HCT116 (cell line): Measurements from ENCODE around the gene ZIC5. TPM values are rescaled to one million over a fixed set of nuclear protein-coding genes. Genes with fewer than 3 reads are reported as not detected.

Experiments
- ATAC-seq: fragments of 200-7000 bp; cut with Tn5 transposase; 2 replicates; pipeline ENCODE4 v1.9.1; 2020; ENCODE audit warnings: mild to moderate bottlenecking, moderate library complexity
- BruUV-seq: library from RNA; stranded (reverse); fragments of 400-500 nt; replicated peaks from 2 replicates; lab custom pipeline; 2021; lab: Mats Ljungman, UMichigan
- CTCF ChIA-PET: fragments of 300-600 bp; sonication (Branson Sonifier 250); formaldehyde crosslinking; loops from one replicate; lab custom pipeline; 2021; ENCODE audit warnings: antibody characterized with exemption; lab: Charles Lee
- POLR2A ChIA-PET: fragments of 300-600, 350-600 bp; sonication (Branson Sonifier 250); formaldehyde crosslinking; loops from one replicate; lab custom pipeline; 2021; ENCODE audit warnings: antibody characterized with exemption; lab: Charles Lee
- RAD21 ChIA-PET, 2 experiments: fragments of 300-600 bp; sonication (Branson Sonifier 250); formaldehyde crosslinking; loops; one replicate each; lab custom pipeline; 2023; ENCODE audit warnings: low total read pairs in 2 of 2; ENCODE audit not compliant: uncharacterized antibody in 2 of 2, unreplicated experiment in 2 of 2, low non-redundant PET in 1 of 2; lab: Charles Lee
- DNase-seq: peaks from one replicate; pipeline ENCODE4 v3.0.0-alpha.2; 2010; ENCODE audit warnings: low read depth, low spot score
- H2AFZ ChIP-seq: fragments of 200-600 bp; shearing (Covaris generic), sonication (generic); 2 replicates; pipeline ENCODE4 v1.6.1; 2017; ENCODE audit warnings: low read depth, mixed run types, mixed read lengths, antibody characterized with exemption, low read length; ENCODE audit not compliant: poor library complexity, severe bottlenecking
- H3K27ac ChIP-seq: 2 replicates; pipeline ENCODE4 v1.5.1; 2012; ENCODE audit warnings: low read depth, low read length
- H3K27me3 ChIP-seq: fragments of 200-600 bp; sonication (generic); 2 replicates; pipeline ENCODE4 v1.6.1; 2016; ENCODE audit warnings: mixed run types, low read length, mixed read lengths; ENCODE audit not compliant: insufficient read depth
- H3K36me3 ChIP-seq, 2 experiments: fragments of 200-500 bp in 1 of 2; fragments of 200-600 bp in 1 of 2; sonication (Bioruptor generic) in 1 of 2; sonication (generic) in 1 of 2; 2 replicates each; pipeline versions ENCODE4 v1.5.1 to v1.6.1; 2014 to 2016; ENCODE audit warnings: low read length in 2 of 2, inconsistent platforms in 1 of 2, mixed read lengths in 1 of 2, mixed run types in 1 of 2; ENCODE audit not compliant: insufficient read depth in 2 of 2, control insufficient read depth in 1 of 2
- H3K4me1 ChIP-seq, 2 experiments: fragments of 200-600 bp in 1 of 2; sonication (generic) in 1 of 2; 2 replicates each; pipeline versions ENCODE4 v1.5.1 to v1.6.1; 2012 to 2017; ENCODE audit warnings: low read length in 2 of 2, inconsistent platforms in 1 of 2, mild to moderate bottlenecking in 1 of 2, mixed read lengths in 1 of 2, mixed run types in 1 of 2, moderate library complexity in 1 of 2; ENCODE audit not compliant: insufficient read depth in 2 of 2, control insufficient read depth in 1 of 2
- H3K4me2 ChIP-seq: fragments of 200-600 bp; sonication (generic); 2 replicates; pipeline ENCODE4 v1.6.1; 2017; ENCODE audit warnings: mixed run types, low read length, mixed read lengths
- H3K4me3 ChIP-seq, 2 experiments: fragments of 200-600 bp in 1 of 2; sonication (generic) in 1 of 2; replicated peaks in 1 of 2; 2 replicates each; pipeline ENCODE4 v1.5.1; 2011 to 2016; ENCODE audit warnings: low read length in 2 of 2, control low read depth in 1 of 2, low read depth in 1 of 2, mild to moderate bottlenecking in 1 of 2, mixed read lengths in 1 of 2, mixed run types in 1 of 2
- H3K79me2 ChIP-seq: fragments of 200-600 bp; sonication (generic); 2 replicates; pipeline ENCODE4 v1.6.1; 2017; ENCODE audit warnings: mild to moderate bottlenecking, mixed run types, low read length, moderate library complexity, mixed read lengths; ENCODE audit not compliant: insufficient read depth
- H3K9ac ChIP-seq: fragments of 200-600 bp; sonication (generic); 2 replicates; pipeline ENCODE4 v1.6.1; 2016; ENCODE audit warnings: low read length, mixed read lengths
- H3K9me2 ChIP-seq: fragments of 200-600 bp; sonication (generic), shearing (Covaris generic); 2 replicates; pipeline ENCODE4 v1.6.1; 2017; ENCODE audit warnings: mixed run types, mild to moderate bottlenecking, moderate library complexity; ENCODE audit not compliant: insufficient read depth
- H3K9me3 ChIP-seq, 2 experiments: fragments of 200-500 bp in 1 of 2; fragments of 200-600 bp in 1 of 2; sonication (Bioruptor generic) in 1 of 2; sonication (generic) in 1 of 2; 2 replicates each; pipeline ENCODE4 v1.6.1; 2014 to 2017; ENCODE audit warnings: low read length in 2 of 2, mixed read lengths in 2 of 2, inconsistent platforms in 1 of 2, low read depth in 1 of 2, mild to moderate bottlenecking in 1 of 2, mixed run types in 1 of 2, moderate library complexity in 1 of 2; ENCODE audit not compliant: control insufficient read depth in 1 of 2, insufficient read depth in 1 of 2
- H4K20me1 ChIP-seq: fragments of 200-600 bp; sonication (generic), shearing (Covaris generic); 2 replicates; pipeline ENCODE4 v1.6.1; 2017; ENCODE audit warnings: mixed run types, mild to moderate bottlenecking, moderate library complexity; ENCODE audit not compliant: insufficient read depth
- CBX3 ChIP-seq: IDR thresholded peaks from 2 replicates; pipeline ENCODE4 v1.6.1; 2012; ENCODE audit warnings: low read depth
- CEBPB ChIP-seq: IDR thresholded peaks from 2 replicates; pipeline ENCODE4 v1.6.1; 2012; ENCODE audit warnings: low read depth
- EGR1 ChIP-seq: IDR thresholded peaks from 2 replicates; pipeline ENCODE4 v1.6.1; 2012; ENCODE audit warnings: low read depth
- ELF1 ChIP-seq: IDR thresholded peaks from 2 replicates; pipeline ENCODE4 v1.6.1; 2012; ENCODE audit warnings: low read depth, borderline replicate concordance
- EZH2 ChIP-seq: fragments of 200-600 bp; sonication (generic); IDR thresholded peaks from 2 replicates; pipeline ENCODE4 v1.6.1; 2017; ENCODE audit warnings: antibody characterized with exemption, mixed run types
- POLR2A ChIP-seq: IDR thresholded peaks from 2 replicates; pipeline ENCODE4 v1.7.0; 2011; ENCODE audit warnings: borderline replicate concordance; ENCODE audit not compliant: insufficient read depth, insufficient read length; ENCODE audit errors: extremely low read depth
- POLR2AphosphoS5 ChIP-seq: IDR thresholded peaks from 2 replicates; pipeline ENCODE4 v1.6.1; 2011; ENCODE audit warnings: mild to moderate bottlenecking, low read depth, low read length, moderate library complexity
- REST ChIP-seq: IDR thresholded peaks from 2 replicates; pipeline ENCODE4 v1.6.1; 2012; ENCODE audit warnings: low read depth
- SIN3A ChIP-seq: IDR thresholded peaks from 2 replicates; pipeline ENCODE4 v1.6.1; 2012; ENCODE audit warnings: low read depth
- SP1 ChIP-seq: IDR thresholded peaks from 2 replicates; pipeline ENCODE4 v1.6.1; 2012; ENCODE audit warnings: low read depth
- SRF ChIP-seq: IDR thresholded peaks from 2 replicates; pipeline ENCODE4 v1.6.1; 2012; ENCODE audit warnings: low read depth
- TCF7L2 ChIP-seq: IDR thresholded peaks from 2 replicates; pipeline ENCODE4 v1.7.0; 2011; ENCODE audit warnings: borderline replicate concordance, inconsistent platforms; ENCODE audit not compliant: insufficient read depth, insufficient read length; ENCODE audit errors: extremely low read depth
- ZBTB33 ChIP-seq: IDR thresholded peaks from 2 replicates; pipeline ENCODE4 v1.6.1; 2011; ENCODE audit warnings: mild to moderate bottlenecking, low read length, moderate library complexity; ENCODE audit not compliant: insufficient replicate concordance; ENCODE audit errors: extremely low read depth
- ZFX ChIP-seq: fragments of 450-650 bp; IDR thresholded peaks from 2 replicates; pipeline ENCODE4 v1.6.1; 2017
- ZNF274 ChIP-seq: fragments of 200-500 bp; sonication (Bioruptor generic); IDR thresholded peaks from 2 replicates; pipeline ENCODE4 v1.6.1; 2014; ENCODE audit warnings: mild to moderate bottlenecking, low read depth, low read length, inconsistent platforms
- intact Hi-C: fragments of 100-400 bp; cut with micrococcal nuclease; formaldehyde crosslinking; loops from 2 replicates; pipeline ENCODE4 v1.10.0; 2022
- total RNA-seq: library from RNA; stranded (reverse); gene quantifications from one replicate; pipeline ENCODE4 v1.2.1, GENCODE V29; 2021; ENCODE audit not compliant: unreplicated experiment

Gene ZIC5
- total RNA-seq, 1 experiment from 2014 or later: 10.3 TPM

- Histone ChIP-seq H3K4me3 (no peak overlapping the region), H3K9ac (no peak overlapping the region), H3K27me3 (no peaks in the 10 kb centered on the region), H3K4me1 (no peaks in the 10 kb centered on the region), H3K27ac (no peak overlapping the region), H3K4me2 (no peak overlapping the region), H4K20me1 (no peaks in the 10 kb centered on the region), H3K36me3 (no peaks in the 10 kb centered on the region), H3K9me3 (no peaks in the 10 kb centered on the region), H3K79me2 (no peaks in the 10 kb centered on the region), H2AFZ (no peak overlapping the region), H3K9me2 (no peaks in the 10 kb centered on the region)
- TF ChIP-seq REST (no peak), ZNF274 (no peak), ZBTB33 (no peak), TCF7L2 (no peak), EGR1 (no peak), POLR2A (no peak), ZFX (no peak), CBX3 (no peak), SIN3A (no peak), SP1 (no peak), ELF1 (no peak), CEBPB (no peak), SRF (no peak), EZH2 (no peak), POLR2AphosphoS5 (no peak)
- no peak for DNase-seq
- ChIA-PET RAD21 (interaction anchor here in 1 of 2 experiments (0.8 kb wide), 1 partner anchor 62 kb away, joined by 3 read pairs; the partner anchor contains the start of gene ZIC2), POLR2A (no interaction called here), CTCF (interaction anchor here (1.6 kb wide), 1 partner anchor 595 kb away, joined by 7 read pairs; no protein-coding TSS in a partner anchor)
- no TSS peak for BruUV-seq
- intact Hi-C loops: loop anchor here (5.0 kb wide), 1 partner anchor 262 kb away; no protein-coding TSS in a partner anchor
- no peak for ATAC-seq
These were observed 52.4 kb downstream of the ZIC5 start for GRCh38 chr13:99919132-99919531.
